CD14-positive monocyte (primary cell): Measurements from ENCODE around the gene SH2D1B. TPM values are rescaled to one million over a fixed set of nuclear protein-coding genes. Genes with fewer than 3 reads are reported as not detected.

Source experiments
- DNase-seq, 3 donors: peaks; one replicate each; pipeline ENCODE4 v3.0.0-alpha.2; 2011 to 2022
- H2AFZ ChIP-seq: 2 replicates; pipeline ENCODE4 v1.6.0; 2012; ENCODE audit warnings: mild to moderate bottlenecking, low read depth, low read length, inconsistent platforms; ENCODE audit not compliant: insufficient read depth, poor library complexity, severe bottlenecking
- H3K27ac ChIP-seq, 2 donors: 1 replicate in 1 of 2; 2 replicates in 1 of 2; pipeline ENCODE4 v1.5.1; 2012 to 2013; ENCODE audit warnings: low read length in 2 of 2, control low read depth in 1 of 2, inconsistent platforms in 1 of 2, low read depth in 1 of 2, mild to moderate bottlenecking in 1 of 2
- H3K27me3 ChIP-seq, 2 donors: one replicate each; pipeline versions ENCODE4 v1.6.0 to v1.6.1; 2011 to 2013; ENCODE audit warnings: low read length in 2 of 2; ENCODE audit not compliant: control insufficient read depth in 2 of 2, insufficient read depth in 2 of 2
- H3K36me3 ChIP-seq, 2 donors: replicated peaks in 1 of 2; 1 replicate in 1 of 2; 2 replicates in 1 of 2; pipeline versions ENCODE4 v1.5.1 to v1.6.1; 2012 to 2013; ENCODE audit warnings: low read length in 2 of 2, control low read depth in 1 of 2, inconsistent platforms in 1 of 2, mild to moderate bottlenecking in 1 of 2; ENCODE audit not compliant: insufficient read depth in 2 of 2, control insufficient read depth in 1 of 2
- H3K4me1 ChIP-seq, 2 donors: 1 replicate in 1 of 2; 2 replicates in 1 of 2; pipeline versions ENCODE4 v1.5.1 to v1.6.1; 2012 to 2013; ENCODE audit warnings: low read length in 2 of 2, control low read depth in 1 of 2, inconsistent platforms in 1 of 2, mild to moderate bottlenecking in 1 of 2, moderate library complexity in 1 of 2; ENCODE audit not compliant: insufficient read depth in 2 of 2, control insufficient read depth in 1 of 2
- H3K4me2 ChIP-seq: replicated peaks from 2 replicates; pipeline ENCODE3; 2012; ENCODE audit warnings: low read length, moderate library complexity, mild to moderate bottlenecking; ENCODE audit not compliant: poor library complexity, severe bottlenecking; ENCODE audit errors: extremely low read depth
- H3K4me3 ChIP-seq, 3 experiments: fragments of 200-600 bp in 1 of 3; sonication (generic) in 1 of 3; replicated peaks in 1 of 3; 1 replicate in 2 of 3; 2 replicates in 1 of 3; pipeline ENCODE4 v1.5.1; 2011 to 2013; ENCODE audit warnings: low read length in 3 of 3, mild to moderate bottlenecking in 3 of 3, control low read depth in 2 of 3, low read depth in 2 of 3, inconsistent platforms in 1 of 3, moderate library complexity in 1 of 3
- H3K79me2 ChIP-seq: 2 replicates; pipeline ENCODE4 v1.6.0; 2012; ENCODE audit warnings: mild to moderate bottlenecking, control low read depth, inconsistent platforms, low read length, moderate library complexity; ENCODE audit not compliant: insufficient read depth
- H3K9ac ChIP-seq: 2 replicates; pipeline ENCODE4 v1.6.0; 2017; ENCODE audit warnings: low read length, mild to moderate bottlenecking; ENCODE audit not compliant: insufficient read depth, poor library complexity, severe bottlenecking
- H3K9me3 ChIP-seq, 2 donors: replicated peaks in 1 of 2; 1 replicate in 1 of 2; 2 replicates in 1 of 2; pipeline versions ENCODE4 v1.5.1 to v1.6.1; 2012 to 2013; ENCODE audit warnings: low read length in 2 of 2, control low read depth in 1 of 2; ENCODE audit not compliant: control insufficient read depth in 1 of 2, insufficient read depth in 1 of 2
- H4K20me1 ChIP-seq: 2 replicates; pipeline ENCODE4 v1.6.0; 2012; ENCODE audit warnings: mild to moderate bottlenecking, low read length, control low read depth, moderate library complexity; ENCODE audit not compliant: insufficient read depth
- H3K27ac Mint-ChIP-seq, 7 donors: one replicate each; pipeline ENCODE4 v1.8.0; 2020; ENCODE audit warnings: mild to moderate bottlenecking in 7 of 7, mixed read lengths in 7 of 7, moderate library complexity in 6 of 7, inconsistent platforms in 2 of 7
- H3K27me3 Mint-ChIP-seq, 3 donors: one replicate each; pipeline ENCODE4 v1.8.0; 2021 to 2022; ENCODE audit warnings: low read depth in 3 of 3, mild to moderate bottlenecking in 3 of 3, mixed read lengths in 3 of 3, moderate library complexity in 3 of 3, inconsistent platforms in 1 of 3
- H3K36me3 Mint-ChIP-seq, 2 donors: one replicate each; pipeline ENCODE4 v1.8.0; 2020; ENCODE audit warnings: mixed read lengths in 2 of 2, inconsistent platforms in 1 of 2, mild to moderate bottlenecking in 1 of 2
- H3K4me1 Mint-ChIP-seq: one replicate; pipeline ENCODE4 v1.8.0; 2020; ENCODE audit warnings: mild to moderate bottlenecking, mixed read lengths
- H3K4me3 Mint-ChIP-seq, 2 donors: one replicate each; pipeline ENCODE4 v1.8.0; 2020; ENCODE audit warnings: mild to moderate bottlenecking in 2 of 2, mixed read lengths in 2 of 2, moderate library complexity in 1 of 2
- H3K9me3 Mint-ChIP-seq, 7 donors: one replicate each; pipeline ENCODE4 v1.8.0; 2020 to 2022; ENCODE audit warnings: mixed read lengths in 7 of 7, mild to moderate bottlenecking in 6 of 7, moderate library complexity in 6 of 7, inconsistent platforms in 2 of 7
- WGBS: methylation state at CpG from one replicate; pipeline ENCODE4 v1.1.5; 2013; ENCODE audit warnings: missing lambda C conversion rate; ENCODE audit not compliant: insufficient coverage; 5-methylcytosine and 5-hydroxymethylcytosine counted together
- intact Hi-C, 2 donors: fragments of 100-400 bp; cut with micrococcal nuclease; formaldehyde crosslinking; loops; one replicate each; pipeline versions ENCODE4 v1.15.0 to v1.15.1; 2023
- polyA plus RNA-seq, 3 donors: library from polyadenylated mRNA; depleted of rRNA in 1 of 3; unstranded in 2 of 3; stranded (reverse) in 1 of 3; fragments of 300-500 nt in 2 of 3; fragments of >200 nt in 1 of 3; fragmentation: Illumina TruSeq in 2 of 3; gene quantifications; 1 replicate in 2 of 3; 2 replicates in 1 of 3; pipeline ENCODE4 v1.2.3, GENCODE V29; 2012 to 2021
- TF ChIP-seq, protein P1 (sequence below): fragments of 200-600 bp; IDR thresholded peaks from one replicate; pipeline ENCODE4 v1.8.0; 2022; ENCODE audit warnings: antibody characterized with exemption, mild to moderate bottlenecking

Gene SH2D1B
- polyA plus RNA-seq, 3 donors, result 0.88 to 2.9 (median 1.7) TPM

GRCh38 chr1:162351246-162351842 is 60.6 kb downstream of the SH2D1B start:
- DNase-seq, result no peak
- H3K36me3 Mint-ChIP-seq, result peaks cover 0 to 2% of the 10 kb centered on the region in 2 donors
- peak overlapping the region; percentile 6 for H3K9ac ChIP-seq
- no peaks in the 10 kb centered on the region for H3K27me3 ChIP-seq
- WGBS, result 90% methylated on average over 6 of the region's 6 CpGs
- TF ChIP-seq, protein P1, sequence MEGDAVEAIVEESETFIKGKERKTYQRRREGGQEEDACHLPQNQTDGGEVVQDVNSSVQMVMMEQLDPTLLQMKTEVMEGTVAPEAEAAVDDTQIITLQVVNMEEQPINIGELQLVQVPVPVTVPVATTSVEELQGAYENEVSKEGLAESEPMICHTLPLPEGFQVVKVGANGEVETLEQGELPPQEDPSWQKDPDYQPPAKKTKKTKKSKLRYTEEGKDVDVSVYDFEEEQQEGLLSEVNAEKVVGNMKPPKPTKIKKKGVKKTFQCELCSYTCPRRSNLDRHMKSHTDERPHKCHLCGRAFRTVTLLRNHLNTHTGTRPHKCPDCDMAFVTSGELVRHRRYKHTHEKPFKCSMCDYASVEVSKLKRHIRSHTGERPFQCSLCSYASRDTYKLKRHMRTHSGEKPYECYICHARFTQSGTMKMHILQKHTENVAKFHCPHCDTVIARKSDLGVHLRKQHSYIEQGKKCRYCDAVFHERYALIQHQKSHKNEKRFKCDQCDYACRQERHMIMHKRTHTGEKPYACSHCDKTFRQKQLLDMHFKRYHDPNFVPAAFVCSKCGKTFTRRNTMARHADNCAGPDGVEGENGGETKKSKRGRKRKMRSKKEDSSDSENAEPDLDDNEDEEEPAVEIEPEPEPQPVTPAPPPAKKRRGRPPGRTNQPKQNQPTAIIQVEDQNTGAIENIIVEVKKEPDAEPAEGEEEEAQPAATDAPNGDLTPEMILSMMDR, result no peak
- peaks cover 46% of the 10 kb centered on the region for H3K4me1 Mint-ChIP-seq
- peak overlapping the region in 1 of 2 donors; percentile 16 for H3K27ac ChIP-seq
- no peaks in the 10 kb centered on the region for H4K20me1 ChIP-seq
- H3K9me3 ChIP-seq, result no peaks in the 10 kb centered on the region
- no peaks in the 10 kb centered on the region for H3K79me2 ChIP-seq
- H3K27ac Mint-ChIP-seq, result peak overlapping the region in 2 of 7 donors; percentile 66 to 82
- no peaks in the 10 kb centered on the region for H3K36me3 ChIP-seq
- H3K9me3 Mint-ChIP-seq, result no peaks in the 10 kb centered on the region
- intact Hi-C loops, result no loop called here
- H2AFZ ChIP-seq, result peak overlapping the region; percentile 54
- H3K4me1 ChIP-seq, result peaks cover 39 to 53% of the 10 kb centered on the region in 2 donors
- H3K4me3 Mint-ChIP-seq, result peak overlapping the region in 1 of 2 donors; percentile 40
- peak overlapping the region; percentile 54 for H3K4me2 ChIP-seq
- peak overlapping the region in 2 of 3 experiments; percentile 20 to 54 for H3K4me3 ChIP-seq
- peaks cover 0 to 4% (median 1%) of the 10 kb centered on the region in 3 donors for H3K27me3 Mint-ChIP-seq

- H3K9me3 Mint-ChIP-seq, result no peaks in the 10 kb centered on the region
- Histone ChIP-seq H3K4me2 (peak overlapping the region; percentile 54), H3K27me3 (no peaks in the 10 kb centered on the region), H3K4me1 (peaks cover 39 to 53% of the 10 kb centered on the region in 2 donors), H3K9ac (no peak overlapping the region), H3K36me3 (no peaks in the 10 kb centered on the region), H3K27ac (peak overlapping the region in 1 of 2 donors; percentile 9), H2AFZ (peak overlapping the region; percentile 1), H3K4me3 (peak overlapping the region in 1 of 3 experiments; percentile 31), H3K79me2 (no peaks in the 10 kb centered on the region), H4K20me1 (no peaks in the 10 kb centered on the region), H3K9me3 (no peaks in the 10 kb centered on the region)
- TF ChIP-seq, protein P1, result no peak
- 57% methylated on average over 6 of the region's 11 CpGs for WGBS
- peaks cover 0 to 4% (median 1%) of the 10 kb centered on the region in 3 donors for H3K27me3 Mint-ChIP-seq
- H3K27ac Mint-ChIP-seq, result peak overlapping the region in 1 of 7 donors; percentile 47
- DNase-seq, result peak in 1 of 3 donors; percentile 6
- H3K4me3 Mint-ChIP-seq, result no peak overlapping the region
- intact Hi-C loops, result no loop called here
- peaks cover 46% of the 10 kb centered on the region for H3K4me1 Mint-ChIP-seq
- H3K36me3 Mint-ChIP-seq, result no peaks in the 10 kb centered on the region
Observed at GRCh38 chr1:162349635-162350330, 62.2 kb downstream of the SH2D1B start.
